Measurements from ENCODE around the gene GLOD5. TPM values are rescaled to one million over a fixed set of nuclear protein-coding genes. Genes with fewer than 3 reads are reported as not detected.

GLOD5 gene
- total RNA-seq, 1 experiment from 2014 or later = not detected

DNA sequence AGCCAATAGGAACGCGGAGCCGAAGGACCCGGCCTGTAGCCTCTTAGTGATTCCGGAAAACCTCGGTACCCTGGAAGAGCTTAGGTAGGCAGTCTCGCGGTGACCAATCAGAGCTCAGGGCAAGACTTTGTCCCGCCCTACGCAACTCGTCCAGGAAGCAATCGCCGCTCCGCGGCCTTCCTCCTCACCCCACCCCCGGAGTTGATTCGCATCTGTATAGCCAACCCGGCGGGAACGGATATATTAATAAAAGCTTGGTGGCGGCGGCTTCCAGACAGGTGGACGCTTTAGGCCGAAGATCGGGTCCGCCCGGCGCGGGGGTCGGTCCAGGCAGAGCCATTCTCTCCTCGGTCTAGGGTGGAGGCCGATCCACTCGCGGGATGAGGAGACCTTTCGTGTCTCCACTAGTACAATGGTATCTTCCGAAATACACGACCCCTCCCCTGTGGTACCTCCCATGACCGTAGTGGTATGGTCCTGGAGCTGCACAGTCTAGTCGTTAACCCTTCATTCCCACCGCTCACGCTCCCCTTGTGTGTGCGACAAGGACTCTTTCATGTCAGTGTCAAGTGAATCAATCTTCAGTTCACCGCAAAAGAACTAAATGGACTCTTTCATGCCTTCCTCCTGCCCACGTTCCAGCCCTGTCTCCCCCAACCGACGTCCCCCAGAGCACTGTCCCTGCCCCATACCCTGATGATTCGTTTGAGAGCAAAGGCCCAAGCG lies 24.2 kb upstream of the GLOD5 start:
- Histone ChIP-seq H3K23me2 (ENCODE audit: insufficient read length, low read depth, low read length, poor library complexity, severe bottlenecking) (peaks cover 4% of the 10 kb centered on the region), H2AFZ (ENCODE audit: low read length) (no peak overlapping the region)
- H3K9me3 Mint-ChIP-seq = peaks cover 64 to 78% of the 10 kb centered on the region in 2 experiments

More for the DNA sequence above, 24.2 kb upstream of the GLOD5 start:
- H4K8ac ChIP-seq (replicated peaks; ENCODE audit: insufficient read length, low read depth, low read length) = no peak overlapping the region
- no peaks in the 10 kb centered on the region for H4K20me1 ChIP-seq (ENCODE audit: control insufficient read depth, insufficient read depth, insufficient read length)
- Mint-ChIP-seq H3K27ac (peak overlapping the region; percentile 93 to 98 (median 96)), H3K4me3 (peak overlapping the region; percentile 82 to 87), H3K27me3 (ENCODE audit: low read depth) (peaks cover 3% of the 10 kb centered on the region), H3K36me3 (ENCODE audit: insufficient read depth in 1 of 3, low read depth in 3 of 3) (peaks cover 3 to 7% (median 6%) of the 10 kb centered on the region in 3 experiments; a peak in 4 of 7 replicates), H3K4me1 (peaks cover 0 to 14% of the 10 kb centered on the region in 2 experiments; a peak in 3 of 4 replicates)
- H3K4me1 ChIP-seq (ENCODE audit: insufficient read depth, low read length) = no peaks in the 10 kb centered on the region; the same call in none of the 2 replicates
- no peak overlapping the region for H3K23ac ChIP-seq (ENCODE audit: insufficient read length, low read depth, low read length)
- H3K27ac ChIP-seq (ENCODE audit: insufficient read length, low read depth, low read length) = peak overlapping the region; percentile 62
- H3K4ac ChIP-seq (ENCODE audit: low read depth, low read length) = no peak overlapping the region
- H2BK20ac ChIP-seq (ENCODE audit: low read depth, low read length, poor library complexity, severe bottlenecking) = no peak overlapping the region
- no CpG with 5 or more reads among the region's 48 CpGs for WGBS (ENCODE audit: extremely low coverage, insufficient read length, low lambda C conversion rate)
- H3K14ac ChIP-seq (ENCODE audit: insufficient read depth, low read length) = no peak overlapping the region; the same call in 1 of the 2 replicates
- H3K18ac ChIP-seq (ENCODE audit: insufficient read length, low read depth, low read length) = peak overlapping the region; percentile 65
- no peaks in the 10 kb centered on the region for H3K27me3 ChIP-seq (ENCODE audit: insufficient read depth, low read length)
- DNase-seq = peak; percentile 95
- H4K91ac ChIP-seq (ENCODE audit: insufficient read length, low read depth, low read length) = no peak overlapping the region
- H2BK12ac ChIP-seq (ENCODE audit: insufficient read length, low read depth, low read length) = no peak overlapping the region
- H2BK120ac ChIP-seq (ENCODE audit: low read depth, low read length, poor library complexity, severe bottlenecking) = no peak overlapping the region
- peaks cover 28% of the 10 kb centered on the region for H3K9me3 ChIP-seq (ENCODE audit: control insufficient read depth, low read depth, low read length)
- no peaks in the 10 kb centered on the region for H3K79me1 ChIP-seq (ENCODE audit: insufficient read depth, low read depth, low read length, poor library complexity, severe bottlenecking)
- no peak overlapping the region for H2BK5ac ChIP-seq (ENCODE audit: insufficient read length, low read length)
- H2AK5ac ChIP-seq (ENCODE audit: insufficient read length, low read length) = no peak overlapping the region
- H3K79me2 ChIP-seq (ENCODE audit: insufficient read depth, low read length) = no peaks in the 10 kb centered on the region
- peak overlapping the region; percentile 71 for H3K4me2 ChIP-seq (ENCODE audit: insufficient read depth, insufficient read length, low read length)
- H4K5ac ChIP-seq (ENCODE audit: insufficient read length, low read depth, low read length) = no peak overlapping the region
- TF ChIP-seq, protein P1, sequence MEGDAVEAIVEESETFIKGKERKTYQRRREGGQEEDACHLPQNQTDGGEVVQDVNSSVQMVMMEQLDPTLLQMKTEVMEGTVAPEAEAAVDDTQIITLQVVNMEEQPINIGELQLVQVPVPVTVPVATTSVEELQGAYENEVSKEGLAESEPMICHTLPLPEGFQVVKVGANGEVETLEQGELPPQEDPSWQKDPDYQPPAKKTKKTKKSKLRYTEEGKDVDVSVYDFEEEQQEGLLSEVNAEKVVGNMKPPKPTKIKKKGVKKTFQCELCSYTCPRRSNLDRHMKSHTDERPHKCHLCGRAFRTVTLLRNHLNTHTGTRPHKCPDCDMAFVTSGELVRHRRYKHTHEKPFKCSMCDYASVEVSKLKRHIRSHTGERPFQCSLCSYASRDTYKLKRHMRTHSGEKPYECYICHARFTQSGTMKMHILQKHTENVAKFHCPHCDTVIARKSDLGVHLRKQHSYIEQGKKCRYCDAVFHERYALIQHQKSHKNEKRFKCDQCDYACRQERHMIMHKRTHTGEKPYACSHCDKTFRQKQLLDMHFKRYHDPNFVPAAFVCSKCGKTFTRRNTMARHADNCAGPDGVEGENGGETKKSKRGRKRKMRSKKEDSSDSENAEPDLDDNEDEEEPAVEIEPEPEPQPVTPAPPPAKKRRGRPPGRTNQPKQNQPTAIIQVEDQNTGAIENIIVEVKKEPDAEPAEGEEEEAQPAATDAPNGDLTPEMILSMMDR (conservative IDR thresholded peaks at IDR 0.05) = no peak
- no peak overlapping the region for H3T11ph ChIP-seq (ENCODE audit: low read length)
- H3K56ac ChIP-seq (ENCODE audit: insufficient read length, low read depth, low read length) = no peak overlapping the region
- H2BK15ac ChIP-seq (ENCODE audit: low read depth, low read length) = no peak overlapping the region
- H3K9ac ChIP-seq (ENCODE audit: extremely low read depth, insufficient read length, low read length) = peak overlapping the region; percentile 84

Data from H9 (cell line).